Stimulated activated CD4-positive, alpha-beta T cell treated with anti-CD3 and anti-CD28 coated beads, Interleukin-1b, Interleukin-23, amount 100 ng/mL, for 1 hour (primary cell): ENCODE measurements around the gene FBXW7.

Experiments
- DNase-seq, 2 donors: peaks; one replicate each; pipeline ENCODE4 v3.0.0-alpha.2; 2020; ENCODE audit warnings: low read depth in 2 of 2

The FBXW7 gene

GRCh38 chr4:152512483-152512882, 23.4 kb downstream of the FBXW7 start:
- no peak for DNase-seq

GRCh38 chr4:152510349-152511147, 25.3 kb downstream of the FBXW7 start:
- DNase-seq, result no peak

- DNase-seq, result no peak
Observed at GRCh38 chr4:152509595-152510225, 26.2 kb downstream of the FBXW7 start.

GRCh38 chr4:152508818-152509217, 27.1 kb downstream of the FBXW7 start:
- DNase-seq, result no peak

- DNase-seq, result no peak
Observed at GRCh38 chr4:152508386-152508785, 27.5 kb downstream of the FBXW7 start.

- no peak for DNase-seq
Observed at GRCh38 chr4:152503653-152504290, 32.1 kb downstream of the FBXW7 start.

GRCh38 chr4:152501846-152502536, 33.9 kb downstream of the FBXW7 start:
- no peak for DNase-seq

- DNase-seq, result peak in 1 of 2 donors; percentile 23
Observed at GRCh38 chr4:152500800-152501434, 35.0 kb downstream of the FBXW7 start.

GRCh38 chr4:152500275-152500674, 35.6 kb downstream of the FBXW7 start:
- no peak for DNase-seq

GRCh38 chr4:152499344-152499743, 36.5 kb downstream of the FBXW7 start:
- DNase-seq, result no peak

- DNase-seq, result no peak
Observed at GRCh38 chr4:152494020-152494419, 41.9 kb downstream of the FBXW7 start.

GRCh38 chr4:152488246-152488645, 47.6 kb downstream of the FBXW7 start:
- no peak for DNase-seq

- DNase-seq, result no peak
Observed at GRCh38 chr4:152486429-152487389, 49.2 kb downstream of the FBXW7 start.

GRCh38 chr4:152485726-152486276, 50.1 kb downstream of the FBXW7 start:
- DNase-seq, result no peak

- DNase-seq, result no peak
Observed at GRCh38 chr4:152482211-152482610, 53.7 kb downstream of the FBXW7 start.

- DNase-seq, result no peak
Observed at GRCh38 chr4:152480901-152481300, 55.0 kb downstream of the FBXW7 start.

- no peak for DNase-seq
Observed at GRCh38 chr4:152480326-152480725, 55.6 kb downstream of the FBXW7 start.

GRCh38 chr4:152479428-152480026, 56.4 kb downstream of the FBXW7 start:
- DNase-seq, result no peak

- no peak for DNase-seq
Observed at GRCh38 chr4:152478461-152479237, 57.2 kb downstream of the FBXW7 start.
